ENCODE measurements around the gene ZACN. TPM values are rescaled to one million over a fixed set of nuclear protein-coding genes. Genes with fewer than 3 reads are reported as not detected.

Gene ZACN
- total RNA-seq, 2 experiments from 2014 or later = 6.4 to 6.5 TPM

- peaks cover 19% of the 10 kb centered on the region for H3K4me1 Mint-ChIP-seq (ENCODE audit: low read depth)
- peak overlapping the region; percentile 80 for H3K27ac Mint-ChIP-seq
- no peaks in the 10 kb centered on the region for H3K36me3 Mint-ChIP-seq (ENCODE audit: low read depth)
- CTCF ChIA-PET = interaction anchor here (0.6 to 14.8 kb wide), 16 partner anchors 19 to 365 kb away, joined by 3 to 243 read pairs (median 5); partner anchors contain the start of genes EXOC7 and FOXJ1
- intact Hi-C loops (cut with micrococcal nuclease) = loop anchor here (1.0 kb wide), 3 partner anchors 60 to 177 kb away; no protein-coding TSS in a partner anchor
- no peaks in the 10 kb centered on the region for H3K27me3 Mint-ChIP-seq (ENCODE audit: low read depth)
- DNase-seq = peak; percentile 39
- no peaks in the 10 kb centered on the region for H3K9me3 Mint-ChIP-seq
- H3K4me3 Mint-ChIP-seq = peak overlapping the region; percentile 21
These were observed 43.0 kb downstream of the ZACN start for GRCh38 chr17:76121932-76122430.

- CTCF ChIA-PET = interaction anchor here (0.6 to 14.8 kb wide), 14 partner anchors 18 to 364 kb away, joined by 3 to 243 read pairs (median 4); partner anchors contain the start of genes EXOC7 and FOXJ1
- no peaks in the 10 kb centered on the region for H3K36me3 Mint-ChIP-seq (ENCODE audit: low read depth)
- H3K4me3 Mint-ChIP-seq = peak overlapping the region; percentile 21
- peak overlapping the region; percentile 80 for H3K27ac Mint-ChIP-seq
- DNase-seq = no peak
- peaks cover 25% of the 10 kb centered on the region for H3K4me1 Mint-ChIP-seq (ENCODE audit: low read depth)
- H3K9me3 Mint-ChIP-seq = no peaks in the 10 kb centered on the region
- H3K27me3 Mint-ChIP-seq (ENCODE audit: low read depth) = no peaks in the 10 kb centered on the region
- intact Hi-C loops (cut with micrococcal nuclease) = no loop called here
These were observed 43.6 kb downstream of the ZACN start for GRCh38 chr17:76122431-76123190.

DNA sequence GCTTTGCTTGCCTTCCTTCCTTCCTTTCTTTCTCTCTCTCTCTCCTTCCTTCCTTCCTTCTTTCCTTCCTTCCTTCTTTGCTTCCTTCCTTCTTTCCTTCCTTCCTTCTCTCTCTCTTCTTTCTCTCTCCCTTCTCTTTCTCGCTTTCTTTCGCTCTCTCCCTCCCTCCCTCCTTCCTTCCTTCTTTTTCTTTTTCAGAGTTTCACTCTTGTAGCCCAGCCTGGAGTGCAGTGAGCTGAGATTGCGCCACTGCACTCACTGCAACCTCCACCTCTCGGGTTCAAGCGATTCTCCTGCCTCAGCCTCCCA lies 44.2 kb downstream of the ZACN start:
- intact Hi-C loops (cut with micrococcal nuclease) = no loop called here
- H3K27ac Mint-ChIP-seq = peak overlapping the region; percentile 9
- no peak for DNase-seq
- peaks cover 25% of the 10 kb centered on the region for H3K4me1 Mint-ChIP-seq (ENCODE audit: low read depth)
- H3K36me3 Mint-ChIP-seq (ENCODE audit: low read depth) = no peaks in the 10 kb centered on the region
- H3K4me3 Mint-ChIP-seq = no peak overlapping the region
- CTCF ChIA-PET = interaction anchor here (0.6 to 14.8 kb wide), 9 partner anchors 20 to 176 kb away, joined by 3 to 243 read pairs (median 5); no protein-coding TSS in a partner anchor
- no peaks in the 10 kb centered on the region for H3K27me3 Mint-ChIP-seq (ENCODE audit: low read depth)
- H3K9me3 Mint-ChIP-seq = no peaks in the 10 kb centered on the region

DNA sequence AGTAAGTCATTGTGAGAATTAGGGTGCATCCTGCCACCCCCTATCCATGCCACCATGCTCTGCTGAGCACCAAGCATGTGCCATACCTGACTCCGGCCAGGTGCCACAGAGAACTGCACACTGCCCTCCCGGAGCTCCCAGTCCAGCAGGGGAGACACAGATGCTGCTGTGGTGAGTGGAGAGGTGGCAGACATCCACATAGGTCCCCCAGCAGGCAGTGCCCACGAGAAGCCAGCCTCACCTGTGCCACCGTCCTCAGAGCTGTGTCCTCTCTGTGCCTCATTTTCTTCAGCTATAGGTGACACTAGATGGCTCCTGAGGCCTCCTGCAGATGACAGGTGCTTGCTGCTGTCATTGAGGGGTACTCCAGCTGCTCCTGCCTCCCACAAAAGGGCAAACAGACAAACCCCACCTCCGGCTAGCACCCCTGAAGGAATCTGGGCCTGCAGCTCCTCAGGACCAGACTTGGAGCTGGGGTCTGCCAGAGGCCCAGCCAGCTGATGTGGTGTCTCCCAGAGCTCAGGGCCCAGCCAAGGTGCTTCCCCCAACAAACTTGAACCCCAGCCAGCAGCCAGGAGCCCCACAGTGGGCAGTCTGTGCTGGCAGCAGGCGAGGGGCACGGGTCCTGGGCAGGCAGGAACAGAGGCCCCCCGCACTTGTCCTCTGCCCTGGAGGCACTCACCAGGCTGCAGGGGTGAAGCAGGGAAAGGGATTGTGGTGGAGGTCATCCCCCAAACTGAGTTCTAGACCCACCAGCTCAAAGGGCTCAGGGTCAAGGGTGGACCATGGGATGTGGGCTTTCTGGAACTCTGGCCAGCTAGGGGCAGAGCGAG lies 45.0 kb downstream of the ZACN start:
- intact Hi-C loops (cut with micrococcal nuclease) = no loop called here
- peak; percentile 49 for DNase-seq
- H3K4me3 Mint-ChIP-seq = no peak overlapping the region
- no peaks in the 10 kb centered on the region for H3K27me3 Mint-ChIP-seq (ENCODE audit: low read depth)
- H3K36me3 Mint-ChIP-seq (ENCODE audit: low read depth) = no peaks in the 10 kb centered on the region
- peak overlapping the region; percentile 59 for H3K27ac Mint-ChIP-seq
- no peaks in the 10 kb centered on the region for H3K9me3 Mint-ChIP-seq
- CTCF ChIA-PET = interaction anchor here (0.7 to 14.8 kb wide), 12 partner anchors 17 to 175 kb away, joined by 3 to 243 read pairs (median 4); partner anchors contain the start of gene FOXJ1
- H3K4me1 Mint-ChIP-seq (ENCODE audit: low read depth) = peaks cover 25% of the 10 kb centered on the region

DNA sequence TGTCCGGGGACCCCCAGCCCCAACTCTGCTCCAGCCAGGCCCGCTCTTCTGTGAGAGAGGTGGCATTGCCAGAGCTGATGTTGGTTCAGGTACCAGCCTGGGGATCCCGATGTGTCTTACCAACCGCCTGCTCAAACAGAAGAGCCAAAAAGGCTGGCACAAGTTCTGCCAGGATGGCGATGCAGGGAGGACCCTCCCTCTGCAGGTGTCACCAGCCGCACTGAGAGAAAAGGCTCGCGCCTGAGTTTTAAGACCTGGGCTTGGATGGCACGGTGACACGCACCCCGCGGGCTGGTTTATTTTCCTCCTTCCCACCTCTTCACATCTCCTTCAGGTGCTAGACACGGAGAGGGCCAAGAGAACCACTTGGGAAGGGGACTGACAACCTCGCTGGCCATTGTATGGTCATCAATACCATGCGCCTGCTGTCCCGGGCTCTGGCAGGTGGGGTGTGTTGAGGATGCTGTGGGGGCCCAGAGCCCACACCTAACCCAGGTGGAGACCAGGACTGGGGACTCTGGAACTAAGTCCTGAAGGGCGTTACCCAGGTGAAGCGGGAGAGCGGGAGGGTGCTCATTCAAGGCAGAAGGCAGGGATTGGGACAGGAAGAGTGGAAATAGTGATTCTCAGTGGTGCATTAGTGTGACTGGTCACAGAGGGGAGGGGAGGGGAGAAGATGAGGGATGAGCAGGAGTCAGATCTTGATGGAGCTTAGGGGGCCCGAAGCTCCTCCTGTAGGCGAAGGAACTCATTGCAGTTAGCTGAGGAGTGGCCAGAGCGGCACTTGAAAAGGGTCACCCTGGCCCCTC lies 45.8 kb downstream of the ZACN start:
- intact Hi-C loops (cut with micrococcal nuclease) = no loop called here
- Mint-ChIP-seq H3K27me3 (ENCODE audit: low read depth) (no peaks in the 10 kb centered on the region), H3K9me3 (no peaks in the 10 kb centered on the region), H3K27ac (peak overlapping the region; percentile 20), H3K4me3 (no peak overlapping the region), H3K36me3 (ENCODE audit: low read depth) (no peaks in the 10 kb centered on the region), H3K4me1 (ENCODE audit: low read depth) (peaks cover 25% of the 10 kb centered on the region)
- CTCF ChIA-PET = interaction anchor here (0.7 to 14.8 kb wide), 13 partner anchors 8 to 155 kb away, joined by 3 to 243 read pairs (median 4); partner anchors contain the start of gene FOXJ1
- peak; percentile 23 for DNase-seq

DNA sequence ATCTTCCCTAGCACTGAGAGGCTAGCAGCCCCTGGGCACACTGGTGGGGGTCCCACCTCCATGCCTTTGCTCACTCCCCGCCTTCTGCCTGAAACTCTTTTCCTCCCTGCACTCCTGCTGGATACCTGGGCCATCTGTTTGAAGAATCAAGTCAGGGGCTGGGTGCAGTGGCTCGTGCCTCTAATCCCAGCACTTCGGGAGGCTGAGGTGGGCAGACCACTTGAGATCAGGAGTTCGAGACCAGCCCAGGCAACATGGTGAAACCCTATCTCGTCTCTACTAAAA lies 46.4 kb downstream of the ZACN start:
- Mint-ChIP-seq H3K36me3 (ENCODE audit: low read depth) (no peaks in the 10 kb centered on the region), H3K4me3 (no peak overlapping the region), H3K4me1 (ENCODE audit: low read depth) (peaks cover 25% of the 10 kb centered on the region), H3K27me3 (ENCODE audit: low read depth) (no peaks in the 10 kb centered on the region), H3K27ac (no peak overlapping the region), H3K9me3 (no peaks in the 10 kb centered on the region)
- DNase-seq = no peak
- CTCF ChIA-PET = interaction anchor here (0.7 to 14.8 kb wide), 7 partner anchors 9 to 155 kb away, joined by 3 to 243 read pairs (median 4); no protein-coding TSS in a partner anchor
- intact Hi-C loops (cut with micrococcal nuclease) = no loop called here

- peaks cover 25% of the 10 kb centered on the region for H3K4me1 Mint-ChIP-seq (ENCODE audit: low read depth)
- no peaks in the 10 kb centered on the region for H3K9me3 Mint-ChIP-seq
- no peaks in the 10 kb centered on the region for H3K27me3 Mint-ChIP-seq (ENCODE audit: low read depth)
- no peak overlapping the region for H3K4me3 Mint-ChIP-seq
- CTCF ChIA-PET = interaction anchor here (0.7 to 14.8 kb wide), 10 partner anchors 9 to 173 kb away, joined by 3 to 243 read pairs (median 4); no protein-coding TSS in a partner anchor
- no peak for DNase-seq
- H3K36me3 Mint-ChIP-seq (ENCODE audit: low read depth) = no peaks in the 10 kb centered on the region
- intact Hi-C loops (cut with micrococcal nuclease) = no loop called here
- H3K27ac Mint-ChIP-seq = no peak overlapping the region
These were observed 46.9 kb downstream of the ZACN start for GRCh38 chr17:76125922-76126321.

DNA sequence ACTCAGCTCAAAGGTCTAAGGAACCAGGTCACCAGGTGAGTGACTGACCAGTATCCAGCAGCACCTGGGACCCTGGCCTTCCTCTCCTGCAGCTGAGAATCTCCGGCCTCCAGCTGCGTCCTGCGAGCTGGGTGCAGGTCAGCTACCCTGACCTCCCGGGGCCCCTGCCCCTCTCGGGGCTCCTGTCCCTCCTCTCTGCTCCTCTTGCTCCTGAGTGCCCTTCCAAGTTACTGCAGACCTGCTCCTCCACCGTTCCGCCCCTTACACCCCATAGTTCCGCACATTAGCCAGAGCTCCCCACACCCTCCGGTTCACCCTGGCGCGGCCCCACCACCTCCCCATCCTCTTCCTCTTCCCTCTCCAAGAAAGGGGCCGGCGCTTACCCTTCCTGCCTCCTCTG lies 51.5 kb downstream of the ZACN start:
- no peak for DNase-seq
- Mint-ChIP-seq H3K4me3 (no peak overlapping the region), H3K9me3 (no peaks in the 10 kb centered on the region), H3K36me3 (ENCODE audit: low read depth) (no peaks in the 10 kb centered on the region), H3K27ac (no peak overlapping the region), H3K27me3 (ENCODE audit: low read depth) (no peaks in the 10 kb centered on the region), H3K4me1 (ENCODE audit: low read depth) (peaks cover 26% of the 10 kb centered on the region)
- intact Hi-C loops (cut with micrococcal nuclease) = no loop called here
- CTCF ChIA-PET = interaction anchor here (1.4 to 1.7 kb wide), 2 partner anchors 148 to 149 kb away, joined by 3 to 5 read pairs; no protein-coding TSS in a partner anchor

GRCh38 chr17:76131051-76131691 lies 52.2 kb downstream of the ZACN start:
- Mint-ChIP-seq H3K27me3 (ENCODE audit: low read depth) (no peaks in the 10 kb centered on the region), H3K4me3 (no peak overlapping the region), H3K4me1 (ENCODE audit: low read depth) (peaks cover 27% of the 10 kb centered on the region), H3K27ac (no peak overlapping the region), H3K36me3 (ENCODE audit: low read depth) (no peaks in the 10 kb centered on the region), H3K9me3 (no peaks in the 10 kb centered on the region)
- no peak for DNase-seq
- intact Hi-C loops (cut with micrococcal nuclease) = no loop called here
- CTCF ChIA-PET = interaction anchor here (1.4 to 1.7 kb wide), 2 partner anchors 148 to 149 kb away, joined by 3 to 5 read pairs; no protein-coding TSS in a partner anchor

- H3K27me3 Mint-ChIP-seq (ENCODE audit: low read depth) = no peaks in the 10 kb centered on the region
- H3K9me3 Mint-ChIP-seq = no peaks in the 10 kb centered on the region
- no peak overlapping the region for H3K4me3 Mint-ChIP-seq
- no peaks in the 10 kb centered on the region for H3K36me3 Mint-ChIP-seq (ENCODE audit: low read depth)
- H3K4me1 Mint-ChIP-seq (ENCODE audit: low read depth) = peaks cover 22% of the 10 kb centered on the region
- CTCF ChIA-PET = interaction anchor here (1.2 kb wide), 1 partner anchor 148 kb away, joined by 3 read pairs; no protein-coding TSS in a partner anchor
- no peak overlapping the region for H3K27ac Mint-ChIP-seq
- intact Hi-C loops (cut with micrococcal nuclease) = no loop called here
- no peak for DNase-seq
These were observed 53.0 kb downstream of the ZACN start for GRCh38 chr17:76131692-76132573.
